NCI-H2107 (cell line): ENCODE results near the gene COL19A1.

Experiments
- DNase-seq: peaks from one replicate; lab custom pipeline; 2025; lab: John Stamatoyannopoulos, UW

Gene COL19A1

GRCh38 chr6:70168681-70169377 lies 302.5 kb downstream of the COL19A1 start:
- DNase-seq, result no peak

- no peak for DNase-seq
These were observed 304.9 kb downstream of the COL19A1 start for GRCh38 chr6:70171236-70171635.

DNA sequence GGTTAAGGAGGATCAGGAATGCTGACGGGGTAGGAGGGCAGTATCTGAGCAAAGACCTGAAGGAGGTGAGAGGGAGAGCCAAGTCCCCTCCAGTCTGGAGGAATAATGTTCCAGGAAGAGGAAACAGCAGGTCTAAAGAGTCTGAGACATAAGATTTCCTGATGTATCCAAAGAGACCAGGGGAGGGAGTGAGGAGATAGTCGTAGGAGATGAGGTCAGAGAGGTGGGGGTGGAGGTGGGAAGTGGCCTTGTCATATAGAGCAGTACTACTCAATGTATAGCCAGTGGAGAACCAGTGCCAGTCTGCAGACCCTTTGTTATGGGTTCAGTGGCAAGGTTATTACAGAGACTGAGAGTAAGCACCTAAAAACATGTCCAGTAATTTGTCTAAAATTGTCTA lies 305.9 kb downstream of the COL19A1 start:
- DNase-seq, result no peak

- no peak for DNase-seq
These were observed 309.4 kb downstream of the COL19A1 start for GRCh38 chr6:70175770-70176169.

- no peak for DNase-seq
These were observed 310.6 kb downstream of the COL19A1 start for GRCh38 chr6:70176842-70177550.

DNA sequence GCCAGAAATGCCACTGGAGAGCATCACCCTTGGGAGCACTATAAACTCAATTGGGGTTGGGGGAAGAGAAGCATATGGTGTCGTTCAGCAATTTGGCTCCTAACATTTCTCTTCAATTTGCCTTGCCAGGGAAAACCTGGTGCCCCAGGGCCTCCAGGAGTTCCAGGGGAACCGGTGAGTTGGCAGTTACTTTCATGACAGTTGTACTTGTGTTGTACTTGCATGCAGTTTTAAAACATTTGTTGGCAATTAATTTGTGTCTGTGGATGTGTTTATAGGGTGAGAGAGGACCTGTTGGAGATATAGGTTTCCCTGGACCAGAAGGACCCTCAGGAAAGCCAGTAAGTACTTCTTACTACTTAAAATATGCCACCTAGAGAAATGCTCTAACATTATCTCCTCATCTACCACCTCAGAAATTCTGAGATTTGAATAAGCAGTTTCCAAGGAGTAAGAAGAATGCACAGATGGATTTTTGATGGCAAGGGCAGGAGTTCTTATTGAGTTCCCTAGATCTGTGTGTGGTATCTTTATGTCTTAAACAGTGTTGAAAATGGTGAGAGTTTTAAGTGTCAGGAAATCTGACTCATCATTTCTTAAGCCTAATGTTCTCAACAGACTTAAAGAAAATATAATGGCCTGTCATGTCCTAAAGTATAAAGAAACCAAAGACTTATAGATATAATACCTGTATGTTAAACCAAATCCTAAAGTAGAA lies 314.0 kb downstream of the COL19A1 start:
- DNase-seq, result no peak

DNA sequence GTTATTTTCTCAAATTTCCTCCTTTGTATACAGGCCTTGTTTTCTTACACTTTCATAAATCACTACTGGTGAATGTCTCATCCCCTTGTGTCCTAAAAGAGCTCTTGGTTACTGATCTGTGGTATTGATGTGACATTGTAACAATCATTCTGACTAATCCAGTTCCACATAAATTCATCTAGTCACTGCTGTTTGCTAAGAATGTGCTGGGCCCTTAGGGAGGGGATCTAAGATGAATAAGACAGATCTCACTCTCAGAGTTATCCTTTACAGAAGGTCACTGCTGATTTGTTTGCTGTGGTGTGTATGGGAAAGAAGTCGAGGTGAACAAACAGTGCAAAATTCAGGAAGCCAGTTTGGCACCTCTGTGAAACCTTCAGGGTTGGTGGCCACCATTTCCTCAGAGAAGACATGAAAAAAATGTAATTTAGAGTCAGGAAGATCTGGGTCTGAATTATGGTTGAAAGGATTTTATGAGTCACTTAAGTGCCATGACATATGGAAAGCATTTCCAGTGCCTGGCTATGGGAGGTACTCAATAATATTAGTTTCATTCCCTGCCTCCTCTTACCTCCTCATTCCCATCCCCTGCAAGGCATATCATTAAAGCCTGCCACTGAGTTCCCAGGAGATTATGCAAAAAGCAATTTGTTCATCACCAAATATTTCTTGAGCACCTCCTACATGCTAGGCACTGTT lies 314.7 kb downstream of the COL19A1 start:
- no peak for DNase-seq

DNA sequence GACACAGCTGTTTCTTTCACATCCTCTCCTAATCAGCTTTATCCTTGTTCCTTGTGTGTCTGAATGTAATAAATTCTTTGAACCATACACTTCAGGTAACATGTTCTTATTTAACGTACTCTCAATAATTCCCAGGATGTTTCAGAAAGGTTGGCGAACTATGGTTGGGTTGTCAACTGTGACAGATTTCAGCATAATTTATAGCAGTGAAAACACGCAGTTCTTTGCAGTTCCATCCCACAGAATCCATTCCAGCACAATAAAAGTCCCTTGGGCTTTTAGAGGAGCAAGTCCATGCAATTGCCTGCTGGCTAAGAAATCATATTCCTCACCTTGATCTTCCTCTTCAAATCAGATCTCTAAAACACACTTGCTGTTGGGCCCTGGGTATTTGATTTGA lies 317.2 kb downstream of the COL19A1 start:
- no peak for DNase-seq

- DNase-seq, result no peak
These were observed 318.4 kb downstream of the COL19A1 start for GRCh38 chr6:70184723-70185122.

- no peak for DNase-seq
These were observed 320.1 kb downstream of the COL19A1 start for GRCh38 chr6:70186461-70186860.

DNA sequence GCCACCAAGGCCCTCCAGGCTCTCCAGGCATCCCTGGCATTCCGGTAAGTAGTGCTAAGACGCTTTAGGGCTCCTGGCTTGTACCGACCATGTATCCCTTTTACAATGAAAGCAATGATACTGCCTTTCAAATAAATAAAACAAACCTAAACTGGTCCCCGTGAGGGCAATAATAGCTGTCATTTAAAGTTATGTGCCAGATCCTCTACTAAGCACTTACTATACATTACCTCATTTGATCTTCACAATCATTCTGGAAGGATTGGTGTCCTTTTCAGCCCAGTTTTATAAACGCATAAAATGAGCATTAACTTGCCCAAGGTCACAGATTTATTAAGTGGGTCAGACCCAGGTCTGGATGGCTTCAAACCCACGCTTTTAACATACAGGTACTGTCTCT lies 321.8 kb downstream of the COL19A1 start:
- DNase-seq, result no peak

GRCh38 chr6:70194421-70194820 lies 328.1 kb downstream of the COL19A1 start:
- no peak for DNase-seq

DNA sequence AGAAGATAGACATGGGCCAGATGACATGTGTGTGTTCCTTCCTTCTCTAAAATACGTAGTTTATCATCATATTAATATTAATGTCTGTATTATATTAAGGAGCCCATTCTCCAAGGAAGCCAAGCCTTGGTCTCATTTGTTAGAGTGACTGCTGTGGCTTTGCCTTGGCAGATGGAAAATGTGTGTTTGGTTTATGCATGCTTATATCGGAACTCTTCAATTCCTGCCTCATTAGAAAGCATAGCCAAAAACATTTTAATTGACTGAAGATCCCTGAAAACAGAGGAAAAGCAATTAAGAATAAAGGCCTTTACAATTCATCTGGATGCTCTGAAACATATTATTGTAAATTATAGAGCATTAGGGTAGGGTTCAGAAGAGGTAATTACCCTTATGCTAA lies 330.2 kb downstream of the COL19A1 start:
- no peak for DNase-seq

GRCh38 chr6:70198785-70199184 lies 332.4 kb downstream of the COL19A1 start:
- DNase-seq, result no peak

GRCh38 chr6:70208235-70208790 lies 342.0 kb downstream of the COL19A1 start:
- no peak for DNase-seq

DNA sequence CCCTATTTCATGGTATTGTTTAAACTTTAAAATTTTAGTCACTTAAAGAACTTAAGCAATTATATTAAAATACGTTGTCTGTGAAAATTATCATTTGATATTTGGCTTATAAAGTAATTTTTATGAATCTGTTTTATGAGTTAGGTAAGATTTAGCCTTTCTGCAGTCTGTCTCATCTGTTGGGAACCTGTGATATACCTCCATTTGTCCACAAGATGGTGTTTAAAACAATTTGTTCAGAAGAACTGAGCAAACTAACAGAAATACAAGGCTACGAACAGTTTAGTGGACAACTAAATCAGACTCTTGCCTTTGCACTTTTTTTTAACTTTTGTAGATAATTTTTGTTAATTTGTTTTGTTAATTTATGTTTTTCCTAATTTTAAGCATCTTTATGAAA lies 344.1 kb downstream of the COL19A1 start:
- no peak for DNase-seq

GRCh38 chr6:70215460-70216108 lies 349.2 kb downstream of the COL19A1 start:
- DNase-seq, result no peak

DNA sequence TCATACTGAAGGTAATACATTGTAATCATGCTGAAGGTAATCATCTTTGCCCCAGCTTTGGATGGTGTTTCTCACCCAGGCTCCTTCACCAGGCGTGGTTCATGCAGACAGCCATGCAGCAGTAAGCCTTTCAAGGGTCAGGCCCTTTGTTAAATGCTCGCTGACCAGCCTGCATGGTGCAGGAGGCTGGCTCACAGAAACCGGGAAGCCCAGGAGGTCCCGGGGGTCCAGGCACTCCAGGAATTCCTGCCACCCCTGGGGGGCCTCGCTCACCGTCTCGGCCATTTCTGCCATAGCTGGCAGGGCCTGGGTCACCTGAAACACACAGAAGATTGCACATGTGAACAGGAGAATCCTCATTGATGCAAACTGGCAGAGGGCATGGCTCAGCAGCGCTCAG lies 350.4 kb downstream of the COL19A1 start:
- DNase-seq, result no peak

DNA sequence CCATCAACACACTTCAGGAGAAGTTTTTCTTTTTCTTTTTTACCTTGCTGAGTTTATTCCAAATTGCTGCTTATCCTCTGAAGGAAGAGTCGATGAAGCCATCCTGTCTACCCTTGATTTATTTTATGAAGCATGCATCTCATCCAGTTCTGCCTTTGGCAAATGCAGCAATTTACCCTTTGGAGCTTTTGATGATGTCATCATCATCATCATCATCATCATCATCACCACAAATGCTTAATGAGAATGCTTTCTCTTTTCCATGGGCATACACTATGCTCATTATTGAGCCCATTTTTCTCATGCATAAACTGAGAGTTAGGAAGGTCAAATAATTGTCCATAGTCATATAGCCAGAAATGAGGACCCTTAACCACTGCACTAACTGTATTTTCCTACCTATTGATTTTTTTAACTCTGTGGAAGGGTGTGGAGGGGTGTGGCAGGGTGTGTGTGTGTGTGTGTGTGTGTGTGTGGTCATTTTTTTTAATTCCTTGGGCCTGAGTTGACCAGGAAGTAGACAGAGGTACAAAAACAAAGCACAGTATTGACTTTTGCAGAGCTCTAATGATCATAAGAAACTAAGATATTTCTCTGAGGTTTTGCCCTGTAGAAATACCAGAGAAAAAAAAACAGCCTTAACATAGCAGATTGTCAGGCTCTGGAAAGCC lies 353.7 kb downstream of the COL19A1 start:
- DNase-seq, result no peak

DNA sequence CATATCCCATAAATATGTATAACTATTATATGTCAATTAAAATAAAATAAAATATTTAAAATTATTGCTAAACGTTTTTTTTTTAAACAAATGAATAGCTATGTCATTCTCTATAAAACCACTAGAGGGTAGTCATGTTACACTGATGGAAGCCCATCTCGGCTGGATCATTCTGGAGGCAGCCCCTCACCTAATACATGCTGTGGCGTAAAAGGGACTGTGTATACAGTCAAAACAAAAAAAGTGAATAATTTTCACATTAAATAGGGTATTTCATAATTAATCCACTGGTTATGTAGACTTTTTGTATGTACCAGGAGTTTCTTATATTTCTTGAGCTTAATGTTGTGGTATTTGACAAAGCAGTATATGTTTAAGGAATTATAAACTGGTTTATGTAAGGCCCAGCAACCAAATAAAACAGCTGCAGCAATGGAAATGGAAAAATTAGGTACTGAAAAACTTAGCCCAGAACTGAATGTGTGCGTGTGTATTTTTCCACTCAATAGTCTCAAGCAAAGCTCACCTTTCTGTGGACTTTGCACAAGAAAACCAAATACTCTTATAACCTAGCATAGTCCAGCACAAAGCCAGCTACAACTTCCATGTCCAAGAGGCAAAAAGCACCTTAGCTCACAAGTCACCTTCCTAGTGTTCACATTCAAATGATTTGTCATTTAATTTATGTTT lies 354.8 kb downstream of the COL19A1 start:
- no peak for DNase-seq
